RWPE1 (cell line): ENCODE results near the gene DLGAP5.

Source experiments
- CTCF ChIA-PET: fragments of 350-600 bp; sonication (Branson Sonifier 250); formaldehyde crosslinking; extraction: SDS; loops from one replicate; lab custom pipeline; 2021; lab: Yijun Ruan, JAX
- POLR2A ChIA-PET: fragments of 400-600 bp; formaldehyde crosslinking; extraction: SDS; loops from one replicate; lab custom pipeline; 2020; ENCODE audit warnings: antibody characterized with exemption; ENCODE audit not compliant: low non-redundant PET; lab: Yijun Ruan, JAX
- DNase-seq: peaks from one replicate; pipeline ENCODE4 v3.0.0; 2012; ENCODE audit warnings: low spot score
- H3K27ac ChIP-seq: fragments of 450-650 bp; 2 replicates; pipeline ENCODE4 v1.5.1; 2017
- CTCF ChIP-seq: fragments of 450-650 bp; conservative IDR thresholded peaks from 2 replicates; pipeline ENCODE4 v1.5.1; 2017; ENCODE audit warnings: low read depth, mild to moderate bottlenecking

DLGAP5 gene

DNA sequence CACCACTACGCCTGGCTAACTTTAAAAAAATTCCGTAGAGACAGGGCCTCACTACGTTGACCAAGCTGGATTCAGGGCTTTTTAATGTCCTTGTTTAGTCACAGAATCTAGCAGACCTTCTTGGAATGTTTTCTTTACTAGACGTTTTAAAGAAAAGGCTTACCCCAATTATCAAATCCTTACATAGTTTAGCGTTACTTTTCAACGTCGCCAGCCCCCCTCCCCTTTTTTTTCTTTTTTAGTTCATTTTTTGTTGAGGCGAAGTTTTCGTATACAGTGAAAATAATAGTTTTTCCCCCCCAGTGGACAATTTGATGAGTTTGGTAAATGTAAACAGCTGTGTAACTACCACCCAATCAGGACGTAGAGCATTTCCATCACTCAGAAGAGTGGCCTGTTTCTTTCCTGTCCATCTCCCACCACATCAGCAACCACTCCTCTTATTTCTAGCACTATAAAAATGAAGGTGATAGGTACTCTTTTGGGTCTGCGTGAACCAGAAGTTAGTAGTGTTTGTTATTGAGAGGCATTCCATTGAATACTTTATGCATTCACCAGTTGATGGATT is 753 bp upstream of the DLGAP5 start:
- ChIA-PET POLR2A (interaction anchor here (0.5 to 0.9 kb wide), 2 partner anchors 163 to 241 kb away, joined by 4 to 6 read pairs; no protein-coding TSS in a partner anchor), CTCF (interaction anchor here (0.7 to 1.0 kb wide), 2 partner anchors 69 to 238 kb away, joined by 3 to 9 read pairs; no protein-coding TSS in a partner anchor)
- H3K27ac ChIP-seq: peak overlapping the region; percentile 80
- DNase-seq: no peak
- no peak for TF ChIP-seq CTCF

DNA sequence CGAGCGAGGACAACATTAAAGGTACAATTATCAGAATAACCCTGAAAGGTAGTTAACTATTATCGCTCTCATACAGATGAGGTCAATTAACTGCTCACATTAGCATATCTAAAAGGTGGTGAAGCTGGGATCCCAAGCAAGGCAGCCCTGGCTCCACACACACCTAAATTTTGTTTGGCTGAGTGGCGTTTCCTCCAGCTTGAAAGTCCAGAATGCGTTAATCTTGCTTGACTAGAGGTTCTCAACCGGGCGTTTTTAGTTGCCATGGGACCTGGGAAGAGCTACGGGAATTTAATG is 531 bp downstream of the DLGAP5 start:
- no peak for DNase-seq
- no peak for TF ChIP-seq CTCF
- H3K27ac ChIP-seq: peak overlapping the region; percentile 80
- POLR2A ChIA-PET: no interaction called here
- CTCF ChIA-PET: no interaction called here

- TF ChIP-seq CTCF: no peak
- CTCF ChIA-PET: no interaction called here
- DNase-seq: no peak
- POLR2A ChIA-PET: no interaction called here
- no peak overlapping the region for H3K27ac ChIP-seq
Observed at GRCh38 chr14:55188686-55189295, 2.6 kb downstream of the DLGAP5 start.

DNA sequence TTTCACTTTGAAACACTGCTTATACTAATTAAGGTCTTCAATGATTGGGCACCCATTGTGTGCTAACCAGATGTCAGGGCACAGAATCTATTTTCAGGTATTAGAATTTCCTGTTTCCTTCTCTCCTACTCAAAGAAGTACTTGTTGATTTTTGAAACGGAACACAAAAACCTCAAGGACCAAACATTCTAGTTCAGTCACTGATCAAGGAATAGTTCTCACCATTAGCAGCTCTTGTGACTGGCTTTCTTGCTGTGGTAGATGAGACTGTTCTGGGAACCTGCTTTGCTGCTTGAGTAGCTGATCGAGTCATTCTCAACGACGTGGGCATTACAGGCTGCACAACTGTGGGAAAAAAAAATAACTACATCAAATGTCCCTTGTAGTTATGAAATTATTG is 11.0 kb downstream of the DLGAP5 start:
- CTCF ChIA-PET: interaction anchor here (0.6 kb wide), 1 partner anchor 489 kb away, joined by 4 read pairs; no protein-coding TSS in a partner anchor
- POLR2A ChIA-PET: no interaction called here
- TF ChIP-seq CTCF: no peak
- no peak for DNase-seq
- no peak overlapping the region for H3K27ac ChIP-seq

- ChIA-PET POLR2A (no interaction called here), CTCF (no interaction called here)
- no peak overlapping the region for H3K27ac ChIP-seq
- no peak for TF ChIP-seq CTCF
- no peak for DNase-seq
Observed at GRCh38 chr14:55180006-55180405, 11.4 kb downstream of the DLGAP5 start.

DNA sequence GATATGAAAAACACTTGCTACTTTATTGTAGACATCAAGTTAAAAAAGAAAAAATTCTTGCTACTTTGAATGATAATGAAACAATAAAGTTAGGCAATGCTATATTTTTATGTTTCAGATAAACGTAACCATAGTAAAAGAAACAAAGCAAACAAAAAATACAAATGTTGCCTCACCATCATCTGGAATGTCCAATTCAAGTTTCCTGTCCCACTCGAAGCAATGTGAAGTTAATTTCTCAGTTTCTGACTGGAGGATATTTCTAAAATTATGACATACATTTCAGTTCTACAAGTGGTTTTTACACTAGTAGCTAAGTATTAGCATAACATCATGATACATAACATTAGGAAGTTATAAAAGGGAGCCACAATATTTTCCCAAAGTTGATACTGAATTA is 20.9 kb downstream of the DLGAP5 start:
- ChIA-PET CTCF (interaction anchor here (0.7 kb wide), 1 partner anchor 67 kb away, joined by 3 read pairs; no protein-coding TSS in a partner anchor), POLR2A (interaction anchor here (0.6 kb wide), 1 partner anchor 81 kb away, joined by 6 read pairs; no protein-coding TSS in a partner anchor)
- DNase-seq: no peak
- H3K27ac ChIP-seq: no peak overlapping the region
- TF ChIP-seq CTCF: no peak
